ENCODE data around the gene CCDC159.

CCDC159 gene

DNA sequence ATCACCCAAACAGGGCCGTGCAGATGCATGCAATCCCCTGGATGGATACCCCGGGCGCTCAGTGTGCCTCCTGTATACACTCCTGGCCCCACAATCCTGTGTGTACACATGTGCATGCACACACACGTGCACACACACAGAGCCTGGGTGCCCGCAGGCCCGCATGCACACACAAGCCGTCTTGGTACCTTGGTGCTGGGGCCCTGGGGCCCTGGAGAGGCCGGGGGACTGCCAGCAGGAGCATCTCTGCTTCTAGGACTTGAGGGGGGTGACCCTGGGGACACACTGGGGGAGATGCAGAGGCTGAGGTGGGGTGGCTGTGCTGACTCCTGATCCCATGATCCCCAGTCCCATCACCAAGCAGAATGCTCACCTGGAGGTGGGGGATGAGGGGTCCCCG lies 53.3 kb downstream of the CCDC159 start:
- DNase-seq = no peak

DNA sequence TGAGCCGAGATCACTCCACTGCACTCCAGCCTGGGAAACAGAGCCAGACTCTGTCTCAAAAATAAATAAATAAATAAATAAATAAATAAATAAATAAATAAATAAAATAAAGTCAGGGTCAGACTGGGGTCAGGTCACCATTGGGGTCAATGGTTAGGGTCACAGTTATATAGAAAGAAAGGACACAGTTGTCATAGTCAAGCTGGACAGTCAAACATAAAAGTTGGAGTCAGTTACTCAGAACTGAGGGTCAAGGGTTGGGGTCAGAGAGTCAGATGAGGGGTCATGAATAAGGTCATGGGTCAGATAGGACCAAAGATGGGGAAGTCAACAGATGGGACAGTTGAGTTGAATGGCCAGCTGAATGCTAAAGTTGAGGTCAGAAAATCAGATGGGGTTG lies 54.5 kb downstream of the CCDC159 start:
- DNase-seq = no peak

DNA sequence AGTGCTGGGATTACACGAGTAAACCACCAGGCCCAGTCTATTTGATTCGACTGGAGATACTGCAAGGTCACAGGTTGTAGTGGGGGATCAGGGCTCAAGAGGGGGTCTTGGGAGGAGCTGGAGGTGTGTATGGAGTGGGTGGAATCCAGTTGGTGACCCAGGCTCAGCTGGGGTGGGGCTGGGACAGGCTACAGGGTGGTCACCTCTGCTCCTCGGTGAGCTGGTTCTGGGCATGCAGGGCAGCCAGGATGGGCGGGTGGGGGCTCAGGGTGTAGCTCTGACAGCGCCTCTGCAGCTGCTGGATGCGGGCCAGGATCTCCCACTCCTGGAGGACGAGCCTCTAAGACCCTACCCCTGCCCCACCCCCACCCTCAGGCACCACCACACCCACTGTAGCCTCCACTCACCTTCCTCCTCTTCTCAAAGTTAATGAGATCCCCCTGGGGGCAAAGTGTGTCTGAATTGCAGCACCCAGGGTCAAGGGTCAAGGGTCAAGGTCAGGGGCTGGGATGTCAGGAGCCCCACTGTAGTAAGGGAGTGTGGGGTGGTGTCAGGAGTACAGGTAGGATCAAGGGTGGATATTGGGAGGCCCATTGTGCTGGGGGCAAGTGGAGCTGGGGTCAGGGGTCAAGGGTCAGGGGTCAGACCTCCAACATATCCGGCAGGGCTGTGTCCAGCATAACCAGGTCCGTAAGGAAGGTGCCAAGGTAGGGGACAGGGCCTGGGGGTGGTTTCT lies 55.7 kb downstream of the CCDC159 start:
- DNase-seq = no peak
